IPS DF 19.7 (cell line): ENCODE measurements around the gene XKR7.

Experiments used
- DNase-seq: peaks from one replicate; pipeline ENCODE4 v3.0.0-alpha.2; 2013; ENCODE audit warnings: low read depth, low spot score

Gene XKR7

DNA sequence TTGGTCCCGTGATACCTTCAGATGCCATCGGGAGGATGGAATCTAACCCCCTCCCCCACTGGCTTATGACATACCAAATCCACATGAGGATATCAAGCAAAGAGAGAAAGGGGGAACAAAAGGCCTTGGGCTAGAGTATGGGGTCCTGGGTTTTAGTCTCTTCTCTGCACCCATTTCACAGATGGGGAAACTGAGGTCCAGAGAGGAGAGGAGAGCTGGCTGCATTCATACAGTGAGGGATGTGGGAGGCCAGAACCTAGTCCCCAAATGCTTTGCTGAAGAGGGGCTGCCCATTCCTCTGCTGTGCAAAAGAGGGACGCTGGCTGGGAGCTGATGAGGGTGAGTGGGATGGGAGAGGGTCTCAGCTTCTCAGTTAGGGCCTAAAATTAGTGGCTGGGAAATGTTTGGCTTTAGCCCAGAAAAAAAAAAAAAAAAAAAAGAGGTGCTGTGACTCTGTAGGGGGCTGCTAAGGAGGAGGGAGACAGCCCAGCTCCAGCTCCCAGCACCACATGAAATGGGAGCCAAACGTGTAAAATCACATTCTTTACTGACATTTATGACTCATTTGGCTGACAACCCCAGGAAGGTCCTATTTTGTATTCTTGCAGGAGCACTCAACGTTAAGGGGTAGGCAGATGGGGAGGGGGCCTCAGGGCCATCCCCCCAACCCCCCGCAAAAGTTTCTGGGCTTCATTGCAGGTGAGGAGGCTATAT, 11.9 kb downstream of the XKR7 start:
- no peak for DNase-seq

DNA sequence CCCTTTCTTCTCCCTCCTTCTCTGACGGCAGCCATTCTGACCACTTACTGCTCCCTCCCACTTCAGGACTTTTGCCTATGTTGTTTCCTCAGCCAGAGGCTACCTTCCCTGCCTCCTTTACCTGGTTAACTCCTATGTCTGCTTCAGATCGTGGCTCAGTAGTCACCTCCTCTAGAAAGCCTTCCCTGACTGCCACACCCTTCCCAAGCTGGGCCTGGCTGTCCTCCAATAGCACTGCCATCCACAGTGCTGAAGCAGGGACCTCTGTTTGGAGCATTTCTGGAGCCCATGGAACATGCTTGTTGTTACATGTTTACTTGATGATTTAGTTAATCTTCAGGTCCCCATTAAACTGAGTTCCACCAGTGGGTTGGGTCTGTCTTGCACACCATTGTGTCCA, 13.8 kb downstream of the XKR7 start:
- DNase-seq, result no peak

DNA sequence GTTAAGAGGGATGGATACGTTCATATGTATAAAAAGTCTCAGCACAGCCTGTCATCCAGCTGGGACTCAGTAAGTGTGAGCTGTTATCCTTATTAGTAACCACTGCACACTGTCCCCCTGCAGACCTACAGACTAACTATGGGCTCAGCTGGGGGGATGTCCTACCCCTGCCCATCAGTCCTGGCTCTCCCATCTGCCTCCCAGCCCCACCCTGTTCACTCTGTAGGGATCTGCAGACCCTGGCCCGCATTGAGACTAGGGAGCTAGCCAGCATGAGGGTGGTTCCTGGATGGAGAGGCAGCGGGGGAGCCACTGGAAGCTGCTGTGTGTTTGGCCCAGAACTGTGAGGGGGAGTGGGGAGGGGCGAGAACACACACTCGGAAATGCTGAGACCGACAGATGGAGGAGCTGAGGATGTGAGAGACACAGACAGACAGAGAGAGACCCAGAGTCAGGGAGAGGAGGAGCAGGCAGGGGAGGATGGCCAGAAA, 17.1 kb downstream of the XKR7 start:
- no peak for DNase-seq

DNA sequence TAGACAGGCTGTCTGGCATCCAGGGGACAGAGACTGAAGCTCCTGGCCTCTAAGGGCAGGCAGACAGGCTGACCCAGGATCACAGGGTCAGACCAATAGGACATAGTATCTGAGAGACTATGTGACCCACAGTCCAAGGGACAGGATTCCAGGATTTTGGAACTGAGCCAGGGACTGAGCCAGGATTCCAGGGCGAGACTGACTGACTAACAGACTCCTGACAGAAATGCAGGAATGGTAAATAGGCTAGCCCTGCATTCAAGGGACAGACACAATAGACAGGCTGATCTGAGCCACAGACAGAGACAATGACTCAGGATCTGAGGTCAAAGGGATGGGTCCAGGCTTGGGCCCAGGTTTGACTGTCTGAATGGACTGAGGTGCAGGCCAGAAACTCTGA, 19.8 kb downstream of the XKR7 start:
- DNase-seq, result no peak

- no peak for DNase-seq
Measured at GRCh38 chr20:31988430-31989015, 20.6 kb downstream of the XKR7 start.

- no peak for DNase-seq
Measured at GRCh38 chr20:31989030-31989645, 21.2 kb downstream of the XKR7 start.

DNA sequence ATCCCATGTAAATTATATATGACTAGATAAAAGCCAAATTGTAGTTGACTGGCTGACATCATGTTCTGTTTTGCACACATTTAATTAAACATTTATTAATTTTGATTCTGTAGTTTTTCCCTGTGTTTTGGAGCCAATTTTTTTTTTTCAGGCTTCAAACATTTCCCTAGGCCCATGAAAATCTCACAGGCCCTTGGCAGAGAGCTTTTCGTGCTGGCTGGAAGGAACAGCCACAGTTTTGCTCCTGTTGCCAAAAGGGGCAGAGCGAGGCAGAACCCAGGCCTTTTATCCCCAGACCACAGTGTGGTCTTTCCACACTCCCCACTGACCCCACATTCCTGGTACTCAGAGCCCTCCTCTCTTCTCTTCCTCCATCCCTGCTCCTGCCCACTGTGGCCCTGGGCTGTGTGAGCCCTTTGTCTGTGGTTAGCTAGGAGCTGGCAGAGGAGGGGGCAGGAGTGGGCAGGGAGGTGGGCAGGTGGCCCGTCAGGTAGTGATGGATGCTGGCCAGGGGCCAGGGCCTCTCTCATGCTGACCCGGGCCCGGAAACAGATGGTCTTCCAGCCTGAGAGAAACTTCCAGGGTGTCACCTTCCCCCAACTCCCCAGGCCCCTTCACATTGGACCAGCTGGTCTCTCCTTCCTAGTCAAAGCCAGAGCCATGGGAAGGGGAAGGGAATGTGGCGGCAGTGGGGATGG, 22.8 kb downstream of the XKR7 start:
- DNase-seq, result no peak

DNA sequence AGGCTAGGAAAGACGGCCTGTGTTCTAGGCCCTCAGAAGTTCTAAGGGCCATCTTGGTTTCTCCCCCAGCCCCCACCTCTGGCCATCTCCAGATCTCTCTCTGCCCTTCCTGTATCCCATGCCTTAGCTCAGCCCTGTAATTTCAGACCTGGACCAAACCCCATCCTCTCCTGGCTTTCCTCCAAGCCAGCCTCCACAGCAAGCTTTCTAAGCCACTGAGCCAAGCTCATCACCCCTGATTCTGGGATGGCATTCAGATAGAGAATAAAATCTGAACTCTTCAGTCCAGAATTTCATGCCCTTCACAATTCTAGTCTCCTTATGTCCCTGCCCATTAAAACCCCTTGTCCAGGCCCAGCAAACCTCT, 23.4 kb downstream of the XKR7 start:
- DNase-seq, result no peak

DNA sequence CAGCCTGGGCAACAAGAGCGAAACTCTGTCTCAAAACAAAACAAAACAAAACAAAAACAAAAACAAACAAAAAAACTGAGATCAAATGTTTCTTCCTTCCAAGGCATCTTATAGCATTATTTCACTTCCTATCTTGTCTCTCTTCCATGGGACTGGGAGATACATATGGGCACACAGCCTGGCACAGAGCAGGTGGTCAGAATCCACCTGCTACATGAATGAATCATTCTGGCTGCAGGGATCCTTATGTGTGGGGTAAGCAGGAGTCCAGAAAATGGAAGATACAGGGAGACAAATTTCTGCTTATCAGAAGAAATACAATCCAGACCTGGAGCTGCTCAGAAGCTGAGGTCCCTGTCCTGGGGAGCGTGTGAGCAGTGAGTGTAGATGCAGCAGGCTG, 24.1 kb downstream of the XKR7 start:
- DNase-seq, result no peak

GRCh38 chr20:31996996-31997395, 29.0 kb downstream of the XKR7 start:
- no peak for DNase-seq

DNA sequence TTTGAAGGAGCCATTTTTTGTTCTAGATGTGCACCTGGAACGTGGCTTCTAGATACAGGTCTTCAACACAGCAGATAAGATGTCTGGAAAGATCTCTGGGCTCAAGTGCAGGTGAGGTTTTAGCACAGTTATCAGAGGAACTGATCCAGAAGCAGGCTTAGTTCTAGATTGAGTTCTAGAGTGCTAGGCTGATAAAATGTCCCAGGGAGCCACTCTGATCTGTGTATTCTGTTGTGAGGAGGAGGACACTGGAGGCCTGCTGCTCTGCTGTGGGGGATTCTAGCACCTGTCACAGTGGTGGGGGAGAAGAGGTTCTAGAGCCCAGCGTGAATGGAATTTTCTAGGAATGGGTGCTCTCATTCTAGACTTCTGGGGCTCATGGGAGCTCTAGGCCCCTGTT, 30.3 kb downstream of the XKR7 start:
- no peak for DNase-seq

- DNase-seq, result no peak
Measured at GRCh38 chr20:32003325-32003724, 35.4 kb downstream of the XKR7 start.

GRCh38 chr20:32004963-32005362, 37.0 kb downstream of the XKR7 start:
- no peak for DNase-seq

DNA sequence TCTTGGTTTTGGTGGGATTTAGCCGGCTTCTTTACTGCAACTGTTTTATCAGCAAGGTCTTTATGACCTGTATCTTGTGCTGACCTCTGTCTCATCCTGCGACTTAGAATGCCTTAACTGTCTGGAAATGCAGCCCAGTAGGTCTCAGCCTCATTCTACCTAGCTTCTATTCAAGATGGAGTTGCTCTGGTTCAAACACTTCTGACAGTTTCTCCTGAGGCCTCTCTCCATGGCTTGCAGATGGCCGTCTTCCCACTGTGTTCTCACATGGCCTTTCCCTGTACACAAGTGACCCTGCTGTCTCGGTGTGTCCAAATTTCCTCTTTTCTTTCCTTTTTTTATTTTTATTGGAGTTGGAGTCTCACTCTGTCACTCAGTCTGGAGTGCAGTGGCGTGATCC, 38.1 kb downstream of the XKR7 start:
- DNase-seq, result no peak

DNA sequence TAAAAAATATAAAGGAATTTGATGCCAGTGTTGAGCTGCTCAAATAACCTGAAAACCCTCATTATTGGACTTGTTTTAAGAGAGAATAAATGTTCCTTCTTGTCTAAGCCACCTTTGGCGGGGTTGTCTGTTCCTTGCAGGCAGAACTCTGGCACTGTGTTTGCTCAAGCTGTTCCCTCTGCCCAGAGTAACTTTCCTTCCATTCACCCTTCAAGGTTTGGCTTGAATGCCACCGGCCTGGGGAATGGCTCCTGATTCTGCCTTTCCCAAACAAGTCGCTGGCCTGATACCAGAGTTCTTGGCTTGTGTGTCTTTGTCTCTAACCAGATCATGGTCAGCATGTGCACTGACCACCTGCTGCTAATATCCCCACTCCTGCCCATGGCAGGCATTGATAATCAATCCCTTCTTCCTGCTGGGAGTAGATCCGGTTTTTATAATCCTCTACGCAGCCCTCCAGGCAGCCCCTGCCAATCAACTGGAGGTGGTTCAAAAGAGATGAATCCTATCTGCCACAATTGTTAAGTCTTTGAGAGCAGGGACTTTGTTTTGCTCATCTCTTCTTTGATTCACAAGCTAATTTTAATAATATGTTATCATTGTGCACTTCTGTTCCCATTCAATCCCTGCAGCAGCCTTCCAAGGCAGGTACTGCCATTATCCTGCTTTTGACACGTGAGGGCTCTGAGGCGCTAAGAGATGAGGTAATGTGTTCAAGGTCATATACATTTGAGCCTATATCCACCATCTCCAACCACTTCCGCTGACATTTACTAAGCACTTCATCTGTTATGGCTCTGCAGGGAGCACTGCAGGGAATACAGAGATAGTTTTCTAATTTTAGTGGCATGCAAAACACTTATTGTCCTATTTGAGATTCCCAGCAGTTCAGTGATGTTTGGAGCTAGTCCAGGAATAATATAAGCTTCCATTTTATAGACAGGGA, 39.2 kb downstream of the XKR7 start:
- DNase-seq, result no peak

- DNase-seq, result no peak
Measured at GRCh38 chr20:32007787-32008616, 40.1 kb downstream of the XKR7 start.

DNA sequence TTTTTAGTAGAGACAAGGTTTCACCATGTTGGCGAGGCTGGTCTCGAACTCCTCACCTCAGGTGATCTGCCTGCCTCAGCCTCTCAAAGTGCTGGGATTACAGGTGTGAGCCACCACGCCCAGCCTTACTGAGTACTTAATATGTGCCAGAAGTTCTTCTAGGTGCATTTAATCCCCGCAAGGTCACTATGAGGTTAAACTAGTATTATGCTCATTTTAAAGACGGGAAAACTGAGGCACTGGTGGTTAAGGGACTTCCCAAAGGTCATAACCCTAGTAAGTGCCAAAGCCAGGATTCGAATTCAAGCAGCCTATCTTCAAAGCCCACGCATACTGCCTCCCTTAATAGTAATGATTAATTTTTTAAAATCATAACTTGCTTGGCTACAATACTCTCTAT, 41.6 kb downstream of the XKR7 start:
- no peak for DNase-seq

- no peak for DNase-seq
Measured at GRCh38 chr20:32010101-32010500, 42.1 kb downstream of the XKR7 start, which contains the start of gene CCM2L. Gene CCM2L, plus strand, starts transcription at chr20:32010438. Its CDS starts 17 bp downstream, at chr20:32010455.

DNA sequence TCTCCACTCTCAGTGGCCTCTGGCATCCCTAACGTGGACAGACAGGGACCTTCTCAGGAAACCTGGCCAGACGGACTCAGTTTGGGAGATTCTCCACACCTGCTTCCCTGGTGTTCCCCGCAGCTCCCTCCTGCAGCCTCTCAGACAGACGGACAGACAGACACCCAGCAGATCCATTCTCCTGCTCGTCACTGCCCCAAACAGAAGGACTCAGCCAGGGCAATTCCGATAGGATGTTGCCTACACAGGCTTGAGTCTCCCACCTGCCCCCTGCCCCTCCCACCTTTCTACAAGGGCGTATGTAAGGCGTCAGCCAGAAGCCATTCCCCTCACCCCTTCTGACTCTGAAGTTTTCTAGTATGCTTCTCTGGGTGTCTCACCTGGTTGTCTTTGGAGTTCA, 42.7 kb downstream of the XKR7 start:
- DNase-seq, result no peak

- no peak for DNase-seq
Measured at GRCh38 chr20:32012159-32012688, 44.3 kb downstream of the XKR7 start.
